B cell (primary cell): ENCODE measurements around the gene EHD3. TPM values are rescaled to one million over a fixed set of nuclear protein-coding genes. Genes with fewer than 3 reads are reported as not detected.

Experiments
- ATAC-seq: fragments of 200-7000 bp; cut with Tn5 transposase; one replicate; pipeline ENCODE4 v1.10.0; 2021; ENCODE audit warnings: low read depth, mild to moderate bottlenecking, moderate number of reproducible peaks, moderate library complexity
- CTCF ChIA-PET: fragments of 350-600 bp; sonication (Branson Sonifier 250); formaldehyde crosslinking; loops from one replicate; lab custom pipeline; 2021; ENCODE audit warnings: antibody characterized with exemption, inconsistent platforms; lab: Charles Lee
- POLR2A ChIA-PET: fragments of 350-600 bp; sonication (Branson Sonifier 250); formaldehyde crosslinking; loops from one replicate; lab custom pipeline; 2021; ENCODE audit warnings: antibody characterized with exemption; lab: Charles Lee
- DNase-seq: peaks from one replicate; pipeline ENCODE4 v3.0.0; 2013
- H2AFZ ChIP-seq: 2 replicates; pipeline ENCODE4 v1.6.1; 2012; ENCODE audit warnings: mild to moderate bottlenecking, low read depth, low read length; ENCODE audit not compliant: insufficient read depth, poor library complexity, severe bottlenecking
- H3K27ac ChIP-seq, 2 donors: 1 replicate in 1 of 2; 2 replicates in 1 of 2; pipeline ENCODE4 v1.5.1; 2012 to 2013; ENCODE audit warnings: low read length in 2 of 2, mild to moderate bottlenecking in 2 of 2, moderate library complexity in 1 of 2
- H3K27me3 ChIP-seq, 4 experiments: fragments of 200-600 bp in 1 of 4; sonication (generic) in 1 of 4; replicated peaks in 1 of 4; 1 replicate in 2 of 4; 2 replicates in 2 of 4; pipeline versions ENCODE4 v1.6.1 to v1.7.0; 2013 to 2016; ENCODE audit warnings: low read length in 3 of 4, mild to moderate bottlenecking in 2 of 4, mixed read lengths in 1 of 4, moderate library complexity in 1 of 4; ENCODE audit not compliant: insufficient read depth in 4 of 4, control insufficient read depth in 3 of 4; ENCODE audit errors: control extremely low read depth in 1 of 4
- H3K36me3 ChIP-seq, 2 experiments: replicated peaks in 1 of 2; 1 replicate in 1 of 2; 2 replicates in 1 of 2; pipeline versions ENCODE4 v1.6.1 to v1.7.1; 2013; ENCODE audit warnings: low read length in 1 of 2; ENCODE audit not compliant: insufficient read depth in 2 of 2, control insufficient read depth in 1 of 2; ENCODE audit errors: control extremely low read depth in 1 of 2, extremely low read depth in 1 of 2
- H3K4me1 ChIP-seq, 2 donors: fragments of 200-600 bp in 1 of 2; sonication (generic) in 1 of 2; 1 replicate in 1 of 2; 2 replicates in 1 of 2; pipeline versions ENCODE4 v1.5.1 to v1.6.1; 2013 to 2017; ENCODE audit warnings: low read length in 2 of 2; ENCODE audit not compliant: control insufficient read depth in 2 of 2, insufficient read depth in 2 of 2
- H3K4me2 ChIP-seq: replicated peaks from 2 replicates; pipeline ENCODE3; 2012; ENCODE audit warnings: mild to moderate bottlenecking, low read depth, low read length; ENCODE audit not compliant: poor library complexity, severe bottlenecking
- H3K4me3 ChIP-seq, 5 experiments: fragments of 200-600 bp in 1 of 5; sonication (generic) in 1 of 5; 1 replicate in 3 of 5; 2 replicates in 2 of 5; pipeline versions ENCODE4 v1.5.1 to v1.7.0; 2011 to 2016; ENCODE audit warnings: low read length in 4 of 5, mild to moderate bottlenecking in 4 of 5, low read depth in 2 of 5, control low read depth in 1 of 5, moderate library complexity in 1 of 5; ENCODE audit not compliant: insufficient read depth in 1 of 5; ENCODE audit errors: control extremely low read depth in 1 of 5, extremely low read depth in 1 of 5
- H3K79me2 ChIP-seq: fragments of 200-600 bp; sonication (generic); one replicate; pipeline ENCODE4 v1.6.0; 2016; ENCODE audit warnings: low read length; ENCODE audit not compliant: control insufficient read depth, insufficient read depth
- H3K9ac ChIP-seq: fragments of 200-600 bp; sonication (generic); 2 replicates; pipeline ENCODE4 v1.6.1; 2017; ENCODE audit warnings: mild to moderate bottlenecking, low read length, moderate library complexity
- H3K9me3 ChIP-seq, 3 donors: one replicate each; pipeline versions ENCODE4 v1.6.1 to v1.7.1; 2013; ENCODE audit warnings: low read length in 2 of 3; ENCODE audit not compliant: control insufficient read depth in 2 of 3, insufficient read depth in 1 of 3; ENCODE audit errors: control extremely low read depth in 1 of 3
- H4K20me1 ChIP-seq: 2 replicates; pipeline ENCODE4 v1.6.0; 2012; ENCODE audit warnings: mild to moderate bottlenecking, low read length; ENCODE audit not compliant: insufficient read depth, control insufficient read depth, poor library complexity, severe bottlenecking
- H3K27ac Mint-ChIP-seq: one replicate; pipeline ENCODE4 v1.8.0; 2021; ENCODE audit warnings: mixed read lengths
- H3K27me3 Mint-ChIP-seq: one replicate; pipeline ENCODE4 v1.8.0; 2021; ENCODE audit warnings: mixed read lengths
- H3K4me1 Mint-ChIP-seq: one replicate; pipeline ENCODE4 v1.8.0; 2021; ENCODE audit warnings: mixed read lengths
- H3K4me3 Mint-ChIP-seq: one replicate; pipeline ENCODE4 v1.8.0; 2021; ENCODE audit warnings: mixed read lengths
- H3K9me3 Mint-ChIP-seq: one replicate; pipeline ENCODE4 v1.8.0; 2022; ENCODE audit warnings: mixed read lengths; ENCODE audit not compliant: insufficient read depth
- CTCF ChIP-seq: fragments of 200-600 bp; IDR thresholded peaks from one replicate; pipeline ENCODE4 v1.8.0; 2022; ENCODE audit warnings: antibody characterized with exemption, mild to moderate bottlenecking
- EZH2 ChIP-seq: IDR thresholded peaks from 2 replicates; pipeline ENCODE4 v1.6.1; 2012; ENCODE audit warnings: borderline replicate concordance, low read depth, mild to moderate bottlenecking, moderate library complexity, low read length; ENCODE audit not compliant: insufficient read depth, poor library complexity, severe bottlenecking
- WGBS: methylation state at CpG from one replicate; pipeline ENCODE4 v1.1.5; 2013; ENCODE audit warnings: missing lambda C conversion rate; ENCODE audit not compliant: insufficient coverage; 5-methylcytosine and 5-hydroxymethylcytosine counted together
- intact Hi-C: fragments of 100-400 bp; cut with micrococcal nuclease; formaldehyde crosslinking; loops from one replicate; pipeline ENCODE4 v1.10.0; 2022
- polyA plus RNA-seq: library from polyadenylated mRNA; depleted of rRNA; stranded (reverse); fragments of >200 nt; gene quantifications from 2 replicates; pipeline ENCODE4 v1.2.3, GENCODE V29; 2012
- total RNA-seq, 2 donors: library from RNA; stranded (reverse); fragments of 120-200 nt in 1 of 2; gene quantifications; 1 replicate in 1 of 2; 2 replicates in 1 of 2; pipeline versions ENCODE4 v1.2.3 to v1.2.4, GENCODE V29; 2013 to 2022

Gene EHD3
- total and polyA plus RNA-seq, 2 donors (not counting 1 experiment from before 2014, with no cell fraction given): 19.0 to 60.5 TPM

GRCh38 chr2:31286230-31286629 lies 52.3 kb downstream of the EHD3 start:
- peaks cover 7% of the 10 kb centered on the region for H3K4me1 Mint-ChIP-seq
- no peak overlapping the region for H3K4me3 Mint-ChIP-seq
- CTCF ChIA-PET: interaction anchor here (0.9 to 1.2 kb wide), 2 partner anchors 69 to 148 kb away, joined by 3 to 4 read pairs; partner anchors contain the start of genes CAPN14 and GALNT14

More at GRCh38 chr2:31286230-31286629, 52.3 kb downstream of the EHD3 start:
- WGBS: 83% methylated on average over 2 of the region's 4 CpGs
- Histone ChIP-seq H3K79me2 (no peaks in the 10 kb centered on the region), H2AFZ (no peak overlapping the region), H3K4me3 (no peak overlapping the region), H3K9me3 (no peaks in the 10 kb centered on the region), H3K27me3 (no peaks in the 10 kb centered on the region), H3K27ac (no peak overlapping the region), H3K4me1 (no peaks in the 10 kb centered on the region), H4K20me1 (no peaks in the 10 kb centered on the region), H3K36me3 (no peaks in the 10 kb centered on the region), H3K9ac (no peak overlapping the region), H3K4me2 (no peak overlapping the region)
- POLR2A ChIA-PET: no interaction called here
- DNase-seq: no peak
- TF ChIP-seq CTCF (no peak), EZH2 (no peak)
- no peak overlapping the region for H3K27ac Mint-ChIP-seq
- intact Hi-C loops: no loop called here
- no peaks in the 10 kb centered on the region for H3K27me3 Mint-ChIP-seq
- H3K9me3 Mint-ChIP-seq: no peaks in the 10 kb centered on the region
- no peak for ATAC-seq
